Renal cortical epithelial cell (primary cell): ENCODE measurements around the gene POLG. TPM values are rescaled to one million over a fixed set of nuclear protein-coding genes. Genes with fewer than 3 reads are reported as not detected.

Experiments used
- DNase-seq: peaks from one replicate; pipeline ENCODE4 v3.0.0-alpha.2; 2011; ENCODE audit warnings: low read depth
- total RNA-seq: library from RNA; depleted of rRNA; stranded (reverse); fragments of >200 nt; gene quantifications from 2 replicates; pipeline ENCODE4 v1.2.3, GENCODE V29; 2014

POLG gene
- total RNA-seq, 1 donor from 2014 or later: 90.6 TPM

DNA sequence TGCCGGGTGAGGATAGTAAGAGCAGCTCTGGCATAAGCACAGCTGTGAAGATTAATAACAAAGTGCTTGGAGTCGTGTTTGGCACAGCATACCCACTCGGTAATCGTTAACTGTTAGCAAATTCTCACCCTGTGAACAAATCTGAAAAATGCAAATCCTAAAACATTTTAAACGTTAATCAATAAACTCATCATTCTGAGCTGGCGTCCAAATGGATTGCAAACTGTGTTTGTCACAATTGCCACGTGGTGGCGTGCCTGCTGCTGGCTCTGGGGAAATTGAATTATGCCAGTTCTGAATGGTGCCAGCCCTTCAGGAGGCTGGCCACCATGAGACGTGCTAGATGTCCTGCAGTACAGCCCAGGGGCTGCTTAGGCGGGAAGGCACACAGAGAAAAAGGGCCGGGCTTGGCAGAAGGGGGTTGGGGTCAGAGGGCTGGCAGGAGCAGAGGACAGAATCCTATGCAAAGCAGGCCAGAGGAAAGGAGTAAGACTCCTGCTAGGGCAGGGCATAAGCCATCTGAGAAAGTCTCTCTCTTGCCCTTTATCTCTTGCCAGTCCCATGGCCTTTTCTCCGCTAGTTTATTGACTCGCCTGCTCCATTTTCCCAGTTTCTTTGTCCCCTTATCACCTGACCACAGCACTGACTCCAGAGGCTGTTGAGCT is 22.1 kb upstream of the POLG start:
- peak; percentile 21 for DNase-seq

DNA sequence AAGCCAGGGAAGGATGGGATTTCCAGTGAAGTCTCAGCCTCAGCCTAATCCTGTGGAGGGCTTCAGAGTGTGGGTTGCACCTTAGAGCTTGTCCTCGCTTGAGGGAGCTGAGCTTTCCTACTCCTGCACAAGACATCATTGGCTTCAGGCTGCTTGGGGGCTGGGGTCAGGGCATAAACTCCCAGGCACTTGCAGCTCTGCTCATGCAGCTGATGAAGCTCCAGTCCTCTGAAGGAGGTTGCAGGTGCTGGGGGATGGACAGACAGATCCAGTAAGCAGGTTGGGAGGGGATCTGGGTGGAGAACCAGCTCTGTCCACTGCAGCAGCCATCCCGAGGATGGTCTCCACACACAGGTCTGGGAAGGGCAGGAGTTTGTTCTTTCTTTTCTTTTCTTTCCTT is 19.4 kb upstream of the POLG start:
- DNase-seq: no peak

DNA sequence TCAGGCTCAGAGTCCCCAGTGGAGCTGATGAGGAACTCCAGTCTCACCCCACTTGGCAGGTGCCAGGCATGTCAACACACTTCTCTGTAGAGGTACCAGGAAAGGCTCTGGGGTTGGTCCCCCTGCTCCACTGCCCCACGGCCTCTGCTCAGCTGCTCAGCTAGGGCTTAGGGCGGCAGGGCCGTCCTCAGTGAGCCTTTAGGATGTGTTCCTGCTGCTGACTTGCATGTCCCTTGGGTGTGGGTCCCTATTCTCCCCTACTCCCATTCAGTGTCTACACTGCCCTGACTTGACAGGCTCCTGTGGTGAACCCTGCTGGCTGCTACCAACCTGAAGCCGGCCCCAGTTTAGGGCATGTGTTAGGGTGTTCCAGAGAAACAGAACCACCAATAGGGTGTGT is 17.9 kb upstream of the POLG start:
- DNase-seq: no peak

DNA sequence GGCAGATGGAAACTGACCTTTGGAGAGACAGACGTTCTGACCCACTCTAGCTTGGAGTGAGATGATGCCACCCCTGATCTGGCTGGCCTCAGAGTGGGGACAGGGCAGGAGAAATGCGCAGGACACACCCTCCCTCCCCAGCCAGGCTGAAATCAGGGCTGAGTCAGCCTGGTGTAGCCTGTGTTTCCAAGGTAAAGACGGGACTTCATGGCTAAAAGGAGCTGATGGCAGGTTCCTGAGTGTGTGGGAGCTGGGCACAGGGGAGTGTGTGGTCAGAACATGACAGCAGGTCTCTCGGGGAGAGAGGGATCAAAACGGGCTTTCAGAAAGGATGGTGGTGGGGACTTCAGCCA is 14.6 kb upstream of the POLG start:
- no peak for DNase-seq

DNA sequence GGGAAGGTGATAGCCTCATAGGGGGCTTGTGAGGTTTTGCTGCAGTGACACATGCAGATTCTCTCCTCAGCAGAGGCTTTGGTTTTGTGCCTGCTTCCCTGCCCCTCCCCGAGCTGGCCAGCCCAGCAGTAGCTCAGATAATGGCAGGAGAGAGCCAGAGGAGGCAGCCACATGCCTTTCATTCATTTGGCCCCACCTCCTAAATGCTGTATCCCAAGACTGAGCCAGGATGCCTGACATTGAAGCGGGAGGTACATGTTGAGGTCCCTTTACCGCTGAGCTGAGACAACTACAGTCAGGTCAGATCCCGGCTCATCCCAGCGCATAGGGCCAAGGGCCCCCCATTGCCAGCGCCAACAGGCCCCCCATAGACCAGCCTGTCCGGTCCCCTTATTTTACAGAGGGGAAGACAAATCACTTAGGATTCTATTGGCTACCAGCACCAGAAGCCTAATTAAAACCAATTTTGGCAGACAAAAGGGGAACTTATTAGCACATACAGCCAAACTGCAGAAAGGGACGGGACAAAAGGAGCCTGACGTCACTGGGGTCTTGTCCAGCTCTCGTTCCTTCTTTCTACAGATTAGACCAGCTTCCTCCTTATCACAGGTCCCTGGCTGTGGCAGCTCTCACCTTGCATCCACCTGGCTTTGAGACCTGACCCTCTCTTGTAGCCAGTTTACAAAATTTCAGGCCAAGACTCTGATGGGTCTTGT is 12.1 kb upstream of the POLG start:
- no peak for DNase-seq

DNA sequence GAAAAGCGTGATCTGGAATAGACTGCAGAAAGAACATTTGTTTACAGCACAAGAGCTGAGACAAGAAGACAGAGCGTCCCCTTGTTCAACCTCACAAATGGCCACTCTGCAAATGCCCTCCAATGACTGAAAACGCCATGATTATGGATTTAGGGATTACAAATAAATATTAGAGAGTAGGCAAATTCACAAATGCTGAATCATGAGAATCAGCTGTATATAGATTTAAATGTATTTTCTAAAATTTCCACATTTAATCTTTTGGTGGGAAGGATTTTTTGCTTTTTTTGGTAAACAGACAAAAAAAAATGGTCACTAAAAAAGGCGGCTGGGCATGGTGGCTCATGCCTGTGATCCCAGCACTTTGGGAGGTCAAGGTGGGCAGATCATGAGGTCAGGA is 10.6 kb upstream of the POLG start:
- no peak for DNase-seq

DNA sequence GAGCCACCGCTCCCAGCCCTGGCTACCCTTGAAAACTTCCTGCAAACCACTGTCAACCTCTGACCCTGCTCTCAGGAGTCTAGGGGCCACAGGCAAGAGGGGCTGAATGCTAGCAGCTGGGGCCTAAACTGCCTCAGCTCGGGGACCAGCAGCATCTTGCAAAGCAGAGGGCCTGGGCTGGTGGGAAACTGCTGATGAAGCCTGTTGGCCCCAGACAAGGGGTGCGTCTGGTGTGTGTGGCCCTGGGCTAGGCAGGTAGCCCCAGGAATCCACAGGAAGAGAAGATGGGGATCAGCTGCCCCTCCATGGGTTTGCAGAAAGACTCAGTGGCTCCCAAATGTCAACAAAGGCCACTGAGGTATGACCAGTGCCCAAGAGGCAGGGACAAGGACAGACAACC is 8.2 kb upstream of the POLG start:
- no peak for DNase-seq

DNA sequence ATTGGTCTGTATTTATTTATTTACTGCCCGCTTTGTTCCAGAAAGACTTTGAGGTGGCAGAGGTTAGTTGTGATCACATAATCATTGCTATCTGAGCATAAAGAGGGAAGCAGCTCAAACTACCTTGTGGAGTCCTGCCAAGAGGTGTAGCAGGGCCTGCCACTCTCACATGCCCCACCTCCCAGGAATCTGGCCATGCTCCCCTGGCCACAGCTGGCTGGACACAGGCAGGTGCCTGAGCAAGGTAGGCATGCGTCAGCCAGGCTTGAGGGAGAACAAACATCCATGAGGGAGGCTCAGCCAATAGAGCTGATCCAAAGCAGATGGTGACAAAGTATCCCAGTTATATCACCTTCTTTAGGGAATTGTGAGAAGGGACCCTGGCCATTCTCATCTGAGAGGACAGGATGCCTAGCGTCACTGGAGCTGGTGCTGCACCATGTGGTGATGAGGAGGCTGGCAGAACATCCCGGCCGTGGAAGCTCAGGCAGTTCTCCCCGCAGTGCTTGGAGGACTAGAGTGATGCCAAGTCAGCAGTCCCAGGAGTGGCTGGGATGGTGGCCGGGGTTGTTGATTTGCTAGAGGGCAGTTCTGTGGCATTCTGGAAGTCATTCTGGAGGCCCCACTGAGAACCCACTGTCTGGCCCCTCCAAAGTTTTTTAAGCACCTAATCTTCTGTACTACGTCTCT is 6.8 kb upstream of the POLG start:
- DNase-seq: peak; percentile 25

DNA sequence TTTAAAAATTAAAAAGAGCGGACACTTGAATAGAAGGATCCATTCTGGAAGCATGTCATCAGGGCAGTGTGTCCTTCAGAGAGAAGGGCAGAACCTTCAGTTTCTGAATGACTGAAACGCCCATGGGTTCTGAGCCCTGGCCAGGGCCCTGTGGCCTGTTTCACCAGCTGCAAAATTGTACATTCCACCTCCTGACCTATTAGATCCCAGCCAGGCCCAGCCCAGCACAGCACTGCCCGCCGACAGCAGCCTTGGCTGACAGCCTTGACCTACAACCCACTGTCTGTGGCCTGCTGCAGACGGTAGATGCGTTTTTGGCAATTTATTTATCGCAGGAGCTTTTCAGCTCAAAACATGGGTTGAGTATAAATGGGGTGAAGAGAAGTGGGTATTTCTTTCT is 5.9 kb upstream of the POLG start:
- no peak for DNase-seq

DNA sequence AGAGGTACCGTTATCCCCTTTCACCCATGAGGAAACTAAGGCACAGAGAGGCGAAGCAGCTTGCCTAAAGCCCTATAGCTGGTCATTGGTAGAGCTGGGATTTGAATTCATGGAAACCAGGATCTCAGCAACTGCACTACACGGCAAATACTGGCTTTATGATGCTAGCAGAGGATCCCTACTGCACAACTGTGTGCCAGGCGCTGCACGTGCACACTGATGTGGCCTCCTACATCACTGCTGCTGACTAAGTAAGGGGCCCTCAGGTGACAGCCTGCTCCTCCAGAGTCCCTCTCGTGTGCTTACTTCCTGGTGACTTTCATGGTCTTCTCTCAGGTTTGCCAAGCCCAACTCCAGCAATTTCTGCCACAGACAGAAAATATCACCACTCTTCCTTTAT is 3.4 kb upstream of the POLG start:
- DNase-seq: no peak

DNA sequence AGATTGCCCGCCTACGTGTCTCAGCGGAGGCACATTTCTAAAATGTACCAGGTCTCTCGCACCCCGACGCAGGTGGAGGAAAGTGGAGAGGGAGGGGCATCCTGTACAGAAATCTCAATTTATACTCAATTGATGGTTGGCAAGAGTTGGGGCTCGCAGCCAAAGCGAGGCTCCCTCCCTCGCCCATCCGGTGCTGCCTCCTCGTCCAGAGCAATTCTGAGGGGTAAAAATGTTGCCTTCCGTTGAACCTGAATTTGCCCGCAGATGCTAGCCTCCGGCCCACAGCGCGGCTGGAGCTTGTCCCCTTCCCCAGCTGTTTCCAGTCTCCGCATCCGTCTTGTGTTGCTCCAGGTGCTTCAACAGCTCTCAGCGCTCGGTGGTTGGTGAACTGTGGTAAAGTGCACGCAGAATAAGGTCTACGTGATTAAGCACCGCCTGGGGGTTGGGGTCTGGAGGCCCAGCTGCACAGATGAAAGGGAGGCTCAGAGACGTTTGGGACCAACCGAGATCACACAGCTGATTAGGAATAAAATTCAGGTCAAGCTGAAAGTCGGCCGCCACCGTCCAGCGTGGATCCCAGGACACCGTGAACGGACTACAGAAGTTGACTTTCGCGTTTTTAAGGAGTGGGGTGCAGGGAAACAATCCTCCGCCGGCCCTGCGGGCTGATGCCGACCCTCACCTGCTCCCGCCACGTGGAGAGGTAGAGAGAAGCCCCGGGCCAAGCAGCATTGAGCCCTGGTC is 846 bp upstream of the POLG start:
- peak; percentile 11 for DNase-seq

DNA sequence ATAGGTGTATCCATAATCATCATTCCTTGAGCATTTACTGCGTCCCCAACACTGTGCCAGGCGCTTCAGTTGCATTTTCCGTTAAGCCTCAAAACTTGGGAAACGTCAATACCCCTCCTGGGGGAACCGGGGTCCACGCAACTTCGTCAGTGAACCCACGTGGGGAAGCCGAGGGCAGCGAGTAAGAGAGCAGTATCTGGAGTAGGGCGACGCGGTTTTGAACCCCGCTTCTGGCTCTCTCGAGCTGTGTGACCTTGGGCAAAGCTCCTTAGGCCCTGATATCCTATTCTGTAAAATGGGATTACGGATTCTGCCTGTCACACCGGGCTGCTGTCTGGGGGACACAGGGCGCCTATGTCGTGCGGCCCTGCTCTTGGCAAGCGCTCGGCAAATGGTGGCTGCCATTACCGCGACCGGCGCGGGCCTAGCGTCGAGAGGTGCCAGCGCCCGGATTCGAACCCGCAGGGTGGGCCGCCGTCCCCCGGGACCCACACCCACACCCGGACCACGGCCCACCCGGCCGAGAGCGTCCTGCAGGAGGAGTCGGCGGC is 590 bp downstream of the POLG start:
- no peak for DNase-seq

DNA sequence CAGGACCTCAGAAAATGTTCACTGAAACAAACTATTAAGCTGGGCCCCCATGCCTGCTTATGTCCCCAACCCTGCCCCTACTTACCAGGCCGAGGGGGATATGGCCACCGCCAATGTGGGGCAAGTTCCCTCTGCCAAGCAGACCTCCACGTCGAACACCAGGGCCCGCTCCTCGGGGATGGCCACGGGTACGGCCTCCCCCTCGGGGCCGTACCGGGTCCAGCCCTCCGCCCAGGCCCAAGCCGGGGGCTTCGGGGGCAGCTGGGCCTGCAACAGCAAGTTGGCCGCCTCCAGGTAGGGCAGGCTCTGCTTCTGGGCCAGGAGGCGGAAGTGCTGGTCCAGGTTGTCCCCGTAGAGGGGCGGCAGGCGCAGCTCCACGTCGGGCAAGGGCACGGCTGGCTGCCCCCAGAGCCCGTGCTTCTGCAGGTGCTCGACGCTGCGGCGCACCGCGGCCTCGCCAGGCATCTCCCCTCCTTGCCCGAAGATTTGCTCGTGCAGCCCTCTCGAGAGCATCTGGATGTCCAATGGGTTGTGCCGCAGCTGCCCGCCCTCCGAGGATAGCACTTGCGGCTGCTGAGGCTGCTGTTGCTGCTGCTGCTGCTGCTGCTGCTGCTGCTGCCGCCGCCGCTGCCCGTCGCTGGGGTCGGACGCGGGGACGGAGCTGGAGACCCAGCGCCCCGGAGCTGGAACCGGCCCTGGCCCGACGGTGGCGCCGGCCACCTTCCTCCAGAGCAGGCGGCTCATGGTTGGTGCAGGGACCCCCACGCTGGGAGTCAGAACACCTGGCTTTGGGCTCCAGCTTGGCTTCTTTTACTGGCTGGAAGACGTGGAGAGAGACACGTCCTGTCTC is 1.4 kb downstream of the POLG start:
- DNase-seq: no peak

DNA sequence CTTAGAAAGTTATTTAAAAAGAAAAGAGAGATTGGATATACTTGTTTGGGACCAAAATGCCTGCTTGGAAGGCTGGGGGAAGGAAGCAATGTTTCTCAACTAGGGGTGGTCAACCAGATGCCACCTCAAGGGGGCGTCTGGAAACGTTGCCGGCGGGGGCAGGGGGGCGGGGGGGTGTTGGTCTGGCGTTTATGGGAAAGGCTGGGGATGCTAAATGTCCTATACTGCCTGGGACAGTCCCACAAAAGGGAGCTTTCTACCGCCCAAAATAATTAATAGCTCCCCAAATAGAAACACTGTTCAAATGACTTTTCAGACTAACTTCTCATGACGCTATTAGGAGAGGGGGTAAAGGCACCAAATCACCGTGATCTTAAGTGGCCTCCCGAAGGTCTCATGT is 2.2 kb downstream of the POLG start:
- DNase-seq: no peak

DNA sequence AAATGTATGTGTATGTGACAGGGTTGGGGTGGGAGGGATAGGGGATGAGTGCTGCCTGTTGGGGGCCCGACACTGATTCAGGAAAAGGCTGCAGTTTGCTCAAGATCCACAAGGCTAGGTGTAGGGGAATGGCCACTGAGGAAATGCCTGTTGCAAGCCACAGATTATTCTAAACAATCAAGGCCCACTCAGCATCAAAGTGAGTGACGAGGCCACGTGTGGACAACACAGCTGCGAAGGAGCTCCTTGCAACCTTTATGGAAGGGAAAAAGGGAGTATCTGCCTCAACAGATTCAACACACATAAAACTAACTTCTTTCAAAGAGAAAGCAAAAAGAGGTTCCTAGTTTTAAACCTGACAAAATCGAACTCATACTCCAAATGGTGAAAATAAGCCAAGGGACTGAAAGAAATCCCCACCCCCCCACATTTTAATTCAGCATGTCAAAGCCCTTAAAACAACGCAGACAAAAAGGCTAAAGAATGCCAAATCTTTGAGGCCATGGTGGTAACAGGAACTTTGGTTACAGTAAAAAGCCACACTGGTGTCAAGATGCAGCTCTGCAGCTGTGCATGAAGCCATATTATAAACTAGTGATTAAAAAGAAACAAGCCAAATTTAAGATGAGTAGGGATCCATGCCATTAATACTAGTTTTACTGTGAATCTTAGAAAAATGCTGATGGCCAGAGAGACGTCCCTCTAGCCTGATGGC is 3.6 kb downstream of the POLG start:
- DNase-seq: no peak

DNA sequence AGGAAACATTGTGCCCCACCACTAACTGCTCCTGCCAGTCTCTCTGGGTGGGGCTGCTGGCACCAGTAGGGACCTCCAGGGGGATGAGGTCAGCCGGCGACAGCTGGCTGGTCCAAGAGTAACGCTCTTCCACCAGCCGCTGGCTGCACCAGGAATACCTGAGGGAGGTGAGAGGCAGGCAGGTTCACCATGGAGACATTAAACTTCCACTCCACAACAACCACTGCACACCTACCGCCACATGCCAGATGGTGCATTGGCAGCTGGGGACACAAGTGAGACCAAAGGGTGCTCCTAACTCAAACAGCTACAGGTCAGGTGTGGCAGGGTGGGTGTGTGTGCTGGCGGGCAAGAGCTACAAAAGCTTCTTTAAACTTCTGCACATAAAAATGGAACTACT is 4.5 kb downstream of the POLG start:
- no peak for DNase-seq

DNA sequence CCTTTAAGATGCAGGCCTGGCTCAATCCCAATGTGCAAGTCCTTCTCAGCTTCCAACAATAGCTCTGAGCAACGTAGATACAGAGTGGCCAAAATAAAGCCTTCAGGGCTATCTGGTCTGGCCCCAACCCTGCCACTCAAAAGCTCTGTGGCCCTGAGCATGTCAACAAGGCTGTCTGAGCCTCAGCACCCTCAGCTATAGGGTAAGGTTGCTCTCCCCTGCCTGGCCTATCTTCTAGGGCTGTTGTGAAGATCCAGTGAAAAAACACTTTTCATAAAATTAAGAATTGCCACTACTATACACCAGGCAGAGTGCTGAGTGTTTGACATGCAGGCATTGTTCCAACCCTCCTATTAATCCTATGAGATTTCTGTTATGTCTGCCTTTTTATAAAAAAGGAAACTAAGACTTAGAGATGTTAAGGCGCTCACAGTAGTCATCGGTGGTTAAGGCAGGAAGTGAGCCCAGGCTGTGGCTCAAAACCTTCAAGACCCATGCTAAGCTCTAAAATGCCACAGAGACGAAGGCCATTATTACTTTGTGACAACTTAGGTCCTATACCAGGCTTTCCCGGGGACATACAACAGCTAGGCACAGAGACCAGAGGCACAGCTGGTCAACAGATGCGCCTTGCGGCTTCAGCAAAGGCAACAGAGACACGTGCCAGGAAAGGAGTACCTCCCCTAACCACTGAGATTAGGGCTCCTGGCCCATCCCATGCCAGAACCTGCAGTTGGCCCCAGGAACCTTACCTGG is 5.1 kb downstream of the POLG start:
- DNase-seq: no peak

DNA sequence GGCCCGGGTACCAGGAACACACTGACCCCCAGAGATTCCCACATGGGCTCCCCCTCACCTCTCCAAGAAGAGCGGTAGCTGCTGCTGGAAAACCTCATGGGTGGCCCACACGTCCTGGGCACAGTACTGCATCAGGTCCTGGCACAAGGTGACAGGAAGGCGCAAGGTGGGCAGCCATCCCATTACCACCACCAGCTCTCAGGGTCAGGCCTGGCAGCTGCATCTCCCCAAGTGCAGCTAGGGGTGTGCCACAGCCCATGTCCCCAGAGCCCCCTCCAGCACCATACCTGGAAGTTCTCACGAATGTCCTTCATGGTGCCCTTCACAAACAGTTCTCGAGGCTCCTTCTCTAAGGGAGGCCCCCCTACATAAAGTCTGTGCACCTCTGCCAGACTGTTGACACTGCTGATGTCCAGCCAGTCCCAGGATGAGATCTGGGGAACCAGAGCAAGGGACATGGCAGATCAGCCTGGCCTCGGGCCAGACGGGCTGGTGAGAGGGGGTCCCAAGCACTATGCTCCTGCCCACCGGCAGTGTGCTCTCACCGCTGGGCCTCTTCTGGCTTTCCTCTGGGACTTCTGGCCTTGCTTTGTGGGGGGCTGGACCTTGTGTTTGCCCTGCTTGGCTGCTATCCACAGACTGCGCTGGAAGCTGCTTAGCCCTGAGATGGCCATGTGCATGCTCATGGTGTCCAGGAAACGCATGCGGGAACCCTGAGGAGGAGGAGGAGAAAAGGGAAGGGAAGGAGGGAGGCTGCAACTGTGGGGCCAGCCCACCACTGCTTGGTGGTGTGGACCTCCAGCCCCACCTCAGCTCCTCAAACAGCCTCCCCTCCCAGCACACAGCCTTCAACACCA is 6.0 kb downstream of the POLG start:
- DNase-seq: no peak

DNA sequence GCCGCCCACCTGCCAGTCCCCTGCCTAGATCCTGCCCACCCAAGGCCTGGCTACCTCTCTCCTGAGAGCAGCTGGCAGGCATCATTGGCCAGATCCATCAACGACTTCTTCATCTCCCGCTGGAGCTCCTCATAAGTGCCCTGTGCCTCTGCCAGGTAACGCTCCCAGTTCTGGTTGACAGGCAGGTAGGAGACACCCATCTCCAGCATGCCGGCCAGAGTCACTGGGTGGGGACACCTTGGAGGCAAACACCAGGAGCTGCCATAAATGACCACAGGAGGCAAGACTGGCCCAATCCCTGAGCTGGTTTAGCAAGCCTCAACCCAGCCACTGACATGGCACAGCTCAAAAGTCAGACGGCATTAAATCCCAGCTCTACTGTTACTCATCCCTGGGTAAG is 7.5 kb downstream of the POLG start:
- DNase-seq: no peak
